Right renal cortex interstitium (tissue), 3 donors: ENCODE data around the gene KIF2A. TPM values are rescaled to one million over a fixed set of nuclear protein-coding genes. Genes with fewer than 3 reads are reported as not detected.

Experiments used
- polyA plus RNA-seq, 3 donors: library from polyadenylated mRNA; unstranded; fragments of 120-200 nt; gene quantifications; one replicate each; pipeline ENCODE4 v1.2.1, GENCODE V29; 2013; ENCODE audit not compliant: insufficient read length in 3 of 3

Gene KIF2A
- polyA plus RNA-seq, 3 donors, result 54.8 to 65.2 (median 60.1) TPM

Other genes starting within 250 kb of the KIF2A start
- 10 to 100 TPM; 33.4 to 37.6 (median 36.0) TPM for gene DIMT1, start 97.7 kb downstream of the KIF2A start, polyA plus RNA-seq
- gene IPO11, start 106.6 kb downstream of the KIF2A start, polyA plus RNA-seq, result 10 to 100 TPM; 38.3 to 41.5 (median 38.3) TPM